Right cardiac atrium (tissue), 5 donors: ENCODE data around the gene DZIP1. TPM values are rescaled to one million over a fixed set of nuclear protein-coding genes. Genes with fewer than 3 reads are reported as not detected.

ENCODE experiments used
- polyA plus RNA-seq: library from polyadenylated mRNA; stranded (reverse); fragments of 200-250 nt; gene quantifications from one replicate; pipeline ENCODE4 v1.2.3, GENCODE V29; 2013
- total RNA-seq, 4 donors: library from RNA; stranded (reverse); fragmentation: NEBNext Ultra II Directional; extraction: Animal tissue kit (Norgen Biotek cat#: 25700); gene quantifications; one replicate each; pipeline ENCODE4 v1.2.1, GENCODE V29; 2021
- donor health status: healthy with polysubstance abuse.
- donor health status: DM: no; HTN: yes; CAD: no.
- donor health status: DM: no; HTN: no; CAD: no.
- donor health status: DM: no; HTN: yes; CAD: no; lungs with severe emphysema.
- donor health status: DM: yes; HTN: yes; CAD: no.

The DZIP1 gene
- total and polyA plus RNA-seq, 5 donors: 3.4 to 6.9 (median 6.3) TPM

Other genes starting within 250 kb of the DZIP1 start
- under 1 TPM in 1 of 4 donors, not detected in 3; 0.82 TPM for gene CLDN10, start 92.0 kb downstream of the DZIP1 start, total RNA-seq
- 0.50 TPM for gene CLDN10, start 92.0 kb downstream of the DZIP1 start, polyA plus RNA-seq
- 10 to 100 TPM; 36.3 to 52.2 (median 42.2) TPM for gene DNAJC3, start 32.4 kb upstream of the DZIP1 start, total RNA-seq
- gene DNAJC3, start 32.4 kb upstream of the DZIP1 start, polyA plus RNA-seq: 14.5 TPM